ENCODE measurements around the gene WNT7A.

DNA sequence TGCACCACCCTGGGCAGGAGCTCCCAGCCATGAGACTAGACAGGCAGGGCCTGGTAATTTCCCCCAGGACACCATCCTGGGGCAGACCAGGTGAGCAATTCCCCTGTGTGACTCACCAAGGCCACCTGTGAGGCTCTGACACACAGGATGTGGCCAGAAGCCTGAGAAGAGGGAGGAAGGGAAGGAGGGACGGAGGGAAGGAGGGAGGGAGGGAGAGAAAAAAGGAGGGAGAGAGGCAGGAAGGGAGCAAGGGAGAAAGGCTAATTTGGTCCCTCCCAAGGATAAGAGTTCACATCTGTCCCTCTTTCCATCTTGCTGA, 25.9 kb downstream of the WNT7A start:
- no peak for TF ChIP-seq POLR2A (IDR thresholded peaks at IDR 0.05; ENCODE audit: low read depth, low read length)
- TF ChIP-seq POLR2AphosphoS5 (IDR thresholded peaks at IDR 0.05; ENCODE audit: low read depth, low read length): no peak

Measured in GM12892 (cell line).